ENCODE data around the gene CAMTA1.

- TF ChIP-seq CTCF (IDR thresholded peaks at IDR 0.05; ENCODE audit: borderline replicate concordance, extremely low read depth, low read length, poor library complexity, severe bottlenecking) = no peak
- TF ChIP-seq EZH2 (IDR thresholded peaks at IDR 0.05; ENCODE audit: borderline replicate concordance, low read depth, low read length, severe bottlenecking) = no peak
These were observed 843.0 kb downstream of the CAMTA1 start for GRCh38 chr1:7628273-7628672.

All from DND-41 (cell line).